ENCODE measurements around the gene LBH.

- TF ChIP-seq CTCF (IDR thresholded peaks at IDR 0.05) (no peak), POLR2A (IDR thresholded peaks at IDR 0.05) (no peak)
These were observed 24.6 kb upstream of the LBH start for GRCh38 chr2:30206461-30207430.

Data from thyroid gland (tissue), 4 donors.